GM21717 (cell line): Measurements from ENCODE around the gene CWH43.
"Not testable (repeated sequence)": the region's sequence is repeated elsewhere in the genome, so short reads cannot be mapped to it uniquely, and the experiment has no call there.

Experiments
- ATAC-seq: cut with Tn5 transposase; IDR thresholded peaks from one replicate; pipeline ENCODE4 v1.9.1; 2021; ENCODE audit warnings: mild to moderate bottlenecking, moderate library complexity; ENCODE audit not compliant: unreplicated experiment

The CWH43 gene

GRCh38 chr4:48985976-48986653 lies at the start of gene CWH43:
Gene CWH43, plus strand, starts transcription at chr4:48986275. Its CDS starts 155 bp downstream, at chr4:48986430.
- ATAC-seq, result no peak

- no peak for ATAC-seq
These were observed 49.0 kb upstream of the CWH43 start for GRCh38 chr4:48937033-48937432.

DNA sequence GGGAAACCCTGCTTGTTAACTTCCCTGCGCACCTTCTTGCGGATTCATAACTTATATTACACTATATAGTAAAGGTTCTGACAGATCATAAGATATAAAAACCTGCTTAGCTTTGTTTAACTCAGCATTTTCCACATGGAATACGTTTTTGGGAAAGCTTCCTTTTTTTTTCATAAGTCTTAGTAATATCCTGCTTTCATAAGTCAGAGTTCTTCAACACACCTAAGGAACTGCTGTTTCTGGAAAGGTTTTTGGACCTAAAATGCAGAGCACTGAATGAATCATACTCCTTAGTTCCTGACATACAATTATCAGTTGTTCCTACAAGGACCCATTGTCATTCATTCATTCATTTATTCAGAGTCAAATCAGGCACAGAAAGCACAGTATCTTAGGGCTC lies 47.2 kb upstream of the CWH43 start:
- ATAC-seq, result no peak

- no peak for ATAC-seq
These were observed 46.3 kb upstream of the CWH43 start for GRCh38 chr4:48939785-48940184.

DNA sequence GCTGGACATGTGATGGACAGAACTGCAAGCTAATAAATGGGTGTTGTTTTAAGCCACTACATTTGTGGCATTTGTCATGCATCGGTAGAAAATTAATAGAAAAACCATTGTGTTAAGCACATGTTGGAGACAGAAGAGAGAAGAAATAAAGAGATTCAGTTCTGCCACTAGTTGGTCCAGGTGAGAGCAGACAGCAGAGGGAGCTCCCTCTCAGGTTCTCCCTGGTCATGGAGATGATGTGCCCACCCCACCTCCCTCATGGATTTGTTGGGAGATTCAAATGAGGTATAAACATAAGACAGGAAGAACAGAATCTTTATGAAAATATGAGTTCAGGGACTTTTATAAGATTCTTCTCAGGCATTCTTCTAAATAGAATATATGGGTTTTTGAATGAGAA lies 42.7 kb upstream of the CWH43 start:
- ATAC-seq, result no peak

- ATAC-seq, result no peak
These were observed 41.8 kb upstream of the CWH43 start for GRCh38 chr4:48944252-48944651.

DNA sequence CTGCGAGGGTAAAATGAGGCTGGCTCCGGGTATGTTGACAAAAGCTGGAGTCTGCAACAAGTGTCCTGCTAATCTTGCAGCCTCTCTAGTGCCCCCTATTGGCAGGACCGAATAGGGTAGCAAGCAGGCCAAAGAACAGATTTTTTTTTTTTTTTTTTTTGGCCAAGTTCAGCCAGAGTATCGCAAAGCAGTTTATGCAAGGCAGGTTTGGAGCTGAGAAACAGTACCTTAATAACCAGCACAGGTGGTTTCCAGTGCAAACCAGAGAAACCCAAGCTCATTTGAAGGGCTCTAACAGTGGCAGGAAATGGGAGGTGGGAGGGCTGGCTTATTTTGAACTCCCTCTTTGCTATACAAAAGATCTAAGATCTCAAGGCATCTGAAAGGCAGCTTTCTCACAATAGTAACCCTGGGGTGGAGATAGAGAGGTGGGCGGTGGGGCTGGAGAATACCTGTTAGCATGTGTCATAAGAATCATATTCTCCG lies 41.3 kb upstream of the CWH43 start:
- no peak for ATAC-seq

DNA sequence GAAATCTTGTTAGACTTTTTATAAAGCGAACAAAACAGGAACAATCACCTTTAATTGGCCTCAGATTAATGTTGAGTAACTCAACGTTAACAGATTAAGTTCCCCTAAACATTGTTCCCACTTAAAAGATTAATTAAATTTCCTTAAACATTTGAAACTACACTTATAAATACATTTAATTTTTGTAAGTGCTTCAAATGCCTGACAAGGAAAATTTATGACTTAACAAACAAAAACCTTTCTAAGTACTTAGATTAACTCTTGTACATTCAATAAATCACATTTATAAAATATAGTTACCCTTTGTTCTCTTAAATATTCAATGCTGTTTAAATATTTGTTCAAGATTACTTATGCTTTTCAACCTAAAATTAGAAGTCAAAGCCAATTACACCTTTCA lies 40.1 kb upstream of the CWH43 start:
- no peak for ATAC-seq

DNA sequence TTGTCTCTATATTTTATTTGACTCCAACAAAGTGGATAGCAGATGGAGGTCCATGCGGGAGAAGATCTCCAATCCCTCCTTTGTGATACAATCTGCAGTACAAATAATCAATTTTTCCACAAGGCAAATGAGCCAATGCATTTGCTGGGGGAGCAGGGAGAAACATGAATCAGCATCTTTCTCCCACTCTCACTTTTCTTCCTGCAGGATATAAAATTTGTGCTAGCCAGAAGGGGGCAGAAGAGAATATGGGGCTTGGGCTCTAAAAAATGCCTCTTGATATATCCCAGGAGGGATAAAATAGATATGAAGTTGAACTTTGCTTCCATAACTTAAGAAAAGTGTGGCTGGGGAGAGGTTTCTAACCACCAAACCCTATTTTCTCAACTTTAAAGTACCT lies 38.3 kb upstream of the CWH43 start:
- no peak for ATAC-seq

- ATAC-seq, result no peak
These were observed 37.0 kb upstream of the CWH43 start for GRCh38 chr4:48949086-48949485.

GRCh38 chr4:48949518-48950219 lies 36.4 kb upstream of the CWH43 start:
- ATAC-seq, result no peak

DNA sequence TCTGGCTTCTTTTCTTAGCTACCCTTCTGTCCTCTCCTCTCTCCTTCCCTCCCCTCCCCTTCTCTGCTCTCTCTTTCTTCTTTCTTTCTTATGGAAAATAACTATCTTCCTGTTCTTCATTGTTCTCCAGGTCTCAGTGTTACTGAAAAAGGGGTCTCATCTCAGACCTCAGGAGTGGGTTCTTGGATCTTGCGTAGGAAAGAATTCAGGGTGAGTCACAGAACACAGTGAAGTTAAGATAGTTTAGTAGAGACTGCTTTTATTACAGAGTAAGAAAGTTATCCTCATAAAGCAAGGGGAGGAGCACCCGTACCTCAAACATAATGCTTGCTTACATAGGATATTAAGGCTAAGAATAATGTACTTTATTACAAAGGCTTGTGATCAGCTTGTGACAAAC lies 31.8 kb upstream of the CWH43 start:
- ATAC-seq, result no peak

- not testable (repeated sequence) for ATAC-seq
These were observed 28.7 kb upstream of the CWH43 start for GRCh38 chr4:48957366-48957765.

DNA sequence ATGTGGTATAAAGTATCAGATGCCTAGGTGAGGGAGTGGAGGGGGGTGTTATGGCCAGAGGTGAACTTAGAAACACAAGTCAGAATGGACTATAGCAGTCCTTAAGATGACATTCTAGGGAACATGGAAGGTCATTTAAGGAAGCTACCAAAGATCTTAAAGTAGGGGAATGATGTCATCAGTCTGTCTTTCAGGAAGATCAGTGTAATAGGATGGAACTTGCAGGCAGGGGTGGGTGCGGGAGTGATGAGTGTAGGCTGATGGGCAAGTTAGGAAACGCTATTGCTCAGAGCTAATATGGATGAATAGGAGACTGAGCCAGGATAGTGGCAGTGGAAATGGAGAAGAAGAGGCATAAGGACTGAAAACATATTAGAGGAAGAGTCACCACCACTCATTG lies 27.5 kb upstream of the CWH43 start:
- ATAC-seq, result no peak

GRCh38 chr4:48960988-48961635 lies 25.0 kb upstream of the CWH43 start:
- no peak for ATAC-seq

- no peak for ATAC-seq
These were observed 23.4 kb upstream of the CWH43 start for GRCh38 chr4:48962636-48963035.

GRCh38 chr4:48963042-48963679 lies 22.9 kb upstream of the CWH43 start:
- ATAC-seq, result peak; percentile 84

- ATAC-seq, result no peak
These were observed 19.0 kb upstream of the CWH43 start for GRCh38 chr4:48967101-48967500.

DNA sequence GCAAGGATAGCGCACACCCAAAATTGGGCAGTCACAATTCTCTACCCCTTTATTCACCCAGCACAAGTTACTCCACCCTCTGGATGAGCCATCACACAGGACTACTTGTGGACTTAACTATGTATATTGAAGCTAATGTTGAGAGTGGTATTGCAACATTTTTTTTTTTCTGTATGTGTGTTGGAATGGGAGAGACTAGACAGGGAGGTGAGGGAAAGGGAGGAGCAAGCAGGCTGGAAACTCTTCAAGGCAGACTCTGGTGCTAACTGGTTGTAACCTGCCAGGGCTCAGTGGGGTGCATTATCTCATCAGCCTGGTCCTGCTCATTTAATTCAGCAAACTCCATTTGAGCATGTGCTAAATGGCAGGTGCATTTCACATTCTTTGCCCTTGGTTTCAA lies 18.4 kb upstream of the CWH43 start:
- no peak for ATAC-seq

DNA sequence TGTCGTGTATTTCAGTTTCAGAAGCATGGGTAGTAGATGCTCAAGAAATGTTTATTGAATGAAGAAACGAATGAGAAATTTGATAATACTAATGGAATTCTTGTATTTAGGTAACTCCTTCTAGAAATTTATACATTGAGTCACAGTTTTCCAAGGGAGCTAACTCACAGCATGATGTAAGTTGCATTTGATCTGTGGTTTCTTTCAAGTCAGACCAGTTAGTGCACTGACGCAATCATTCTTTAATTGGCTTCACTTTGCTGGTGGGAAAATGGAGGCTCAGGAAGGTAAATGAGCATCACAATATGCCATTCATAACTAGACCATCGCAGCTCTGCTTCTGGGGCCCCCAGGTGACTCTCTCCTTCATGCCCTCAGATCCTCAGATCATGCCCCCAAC lies 17.3 kb upstream of the CWH43 start:
- ATAC-seq, result no peak

- ATAC-seq, result no peak
These were observed 15.6 kb upstream of the CWH43 start for GRCh38 chr4:48970471-48970921.
